Erythroblast (primary cell): ENCODE data around the gene ADCY4.

Source experiments
- GATA1 ChIP-seq: IDR thresholded peaks from 2 replicates; pipeline ENCODE4 v1.6.1; 2011; ENCODE audit warnings: low read depth, mild to moderate bottlenecking, control low read depth, low read length, moderate library complexity
- POLR2A ChIP-seq: IDR thresholded peaks from 2 replicates; pipeline ENCODE4 v1.6.1; 2011; ENCODE audit warnings: mild to moderate bottlenecking, low read length

DNA sequence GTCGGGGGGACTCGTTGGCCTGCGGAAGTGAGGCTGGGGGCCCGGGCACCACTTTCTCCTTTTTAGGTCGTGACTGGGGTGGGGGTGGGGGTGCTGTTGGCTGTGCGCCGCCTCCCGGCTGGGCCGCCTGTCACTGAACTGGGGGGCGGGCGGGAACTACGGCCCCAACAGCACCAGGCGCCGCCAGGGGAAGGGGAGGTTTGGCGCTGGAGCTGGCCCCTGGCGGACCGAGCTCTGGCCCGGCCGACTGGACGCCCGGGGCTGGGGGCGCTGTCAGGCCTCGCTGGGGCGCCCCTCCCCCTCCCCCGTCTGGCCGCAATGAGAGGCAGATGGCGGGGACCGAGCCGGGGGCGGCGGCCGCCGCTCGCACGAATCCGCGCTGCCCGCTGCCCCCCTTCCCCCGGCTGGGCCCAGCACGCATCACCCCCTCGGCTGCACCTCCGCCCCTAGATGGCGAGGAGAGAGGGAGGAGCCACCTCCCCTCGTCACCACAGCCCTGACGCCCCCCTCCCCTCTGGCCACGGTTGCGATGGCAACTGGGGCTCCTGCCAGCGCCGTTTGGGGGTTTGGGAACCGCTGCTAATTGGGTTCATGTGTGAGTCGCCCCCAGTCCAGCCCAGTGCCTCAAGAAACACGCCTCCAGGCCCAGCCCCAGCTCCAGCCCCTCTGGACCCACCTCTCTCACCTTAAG is 33.8 kb upstream of the ADCY4 start:
- TF ChIP-seq POLR2A (no peak), GATA1 (no peak)
